Measurements from ENCODE around the gene ATP2B3.

GRCh38 chrX:153627675-153628111, 110.3 kb downstream of the ATP2B3 start:
- TF ChIP-seq, protein P1, sequence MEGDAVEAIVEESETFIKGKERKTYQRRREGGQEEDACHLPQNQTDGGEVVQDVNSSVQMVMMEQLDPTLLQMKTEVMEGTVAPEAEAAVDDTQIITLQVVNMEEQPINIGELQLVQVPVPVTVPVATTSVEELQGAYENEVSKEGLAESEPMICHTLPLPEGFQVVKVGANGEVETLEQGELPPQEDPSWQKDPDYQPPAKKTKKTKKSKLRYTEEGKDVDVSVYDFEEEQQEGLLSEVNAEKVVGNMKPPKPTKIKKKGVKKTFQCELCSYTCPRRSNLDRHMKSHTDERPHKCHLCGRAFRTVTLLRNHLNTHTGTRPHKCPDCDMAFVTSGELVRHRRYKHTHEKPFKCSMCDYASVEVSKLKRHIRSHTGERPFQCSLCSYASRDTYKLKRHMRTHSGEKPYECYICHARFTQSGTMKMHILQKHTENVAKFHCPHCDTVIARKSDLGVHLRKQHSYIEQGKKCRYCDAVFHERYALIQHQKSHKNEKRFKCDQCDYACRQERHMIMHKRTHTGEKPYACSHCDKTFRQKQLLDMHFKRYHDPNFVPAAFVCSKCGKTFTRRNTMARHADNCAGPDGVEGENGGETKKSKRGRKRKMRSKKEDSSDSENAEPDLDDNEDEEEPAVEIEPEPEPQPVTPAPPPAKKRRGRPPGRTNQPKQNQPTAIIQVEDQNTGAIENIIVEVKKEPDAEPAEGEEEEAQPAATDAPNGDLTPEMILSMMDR (IDR thresholded peaks at IDR 0.05), result no peak
- TF ChIP-seq POLR2A (IDR thresholded peaks at IDR 0.05), result no peak
